Activated CD8-positive, alpha-beta T cell treated with anti-CD3 and anti-CD28 coated beads, Interleukin-2, amount 10 ng/mL, durations not matched to agents 7 days and 5 days (primary cell): Measurements from ENCODE around the gene PIH1D1. TPM values are rescaled to one million over a fixed set of nuclear protein-coding genes. Genes with fewer than 3 reads are reported as not detected.
A peak's percentile ranks its signal among the peaks of the same experiment; 100 is the strongest.

ENCODE experiments used
- ATAC-seq: fragments of 150-1000 bp; cut with Tn5 transposase; one replicate; pipeline ENCODE4 v1.10.0; 2021; ENCODE audit warnings: moderate library complexity
- CTCF ChIA-PET: fragments of 350-600 bp; sonication (Branson Sonifier 250); formaldehyde crosslinking; loops from one replicate; lab custom pipeline; 2021; ENCODE audit warnings: antibody characterized with exemption; lab: Charles Lee
- POLR2A ChIA-PET: fragments of 350-600 bp; sonication (Branson Sonifier 250); formaldehyde crosslinking; loops from one replicate; lab custom pipeline; 2021; ENCODE audit warnings: antibody characterized with exemption; lab: Charles Lee
- DNase-seq: peaks from one replicate; pipeline ENCODE4 v3.0.0-alpha.2; 2020
- H3K27ac Mint-ChIP-seq: one replicate; pipeline ENCODE4 v1.8.0; 2021; ENCODE audit warnings: mild to moderate bottlenecking, mixed read lengths
- H3K27me3 Mint-ChIP-seq: one replicate; pipeline ENCODE4 v1.8.0; 2021; ENCODE audit warnings: low read depth, mixed read lengths
- H3K36me3 Mint-ChIP-seq: one replicate; pipeline ENCODE4 v1.8.0; 2021; ENCODE audit warnings: low read depth, mixed read lengths
- H3K4me1 Mint-ChIP-seq: one replicate; pipeline ENCODE4 v1.8.0; 2021; ENCODE audit warnings: low read depth, mixed read lengths
- H3K4me3 Mint-ChIP-seq: one replicate; pipeline ENCODE4 v1.8.0; 2021; ENCODE audit warnings: mild to moderate bottlenecking, mixed read lengths
- H3K9me3 Mint-ChIP-seq: one replicate; pipeline ENCODE4 v1.8.0; 2022; ENCODE audit warnings: mixed read lengths; ENCODE audit not compliant: insufficient read depth
- total RNA-seq, 2 experiments: library from RNA; stranded (reverse); gene quantifications; one replicate each; pipeline ENCODE4 v1.2.3, GENCODE V29; 2021

PIH1D1 gene
- 100 to 1,000 TPM; 128 to 129 TPM for total RNA-seq

GRCh38 chr19:49451430-49452181 lies at the start of gene PIH1D1:
PIH1D1 (minus strand) TSS chr19:49451814; CDS start chr19:49451574, 240 bp downstream.
- peak within 1 kb of the TSS; percentile 93 for H3K4me3 Mint-ChIP-seq
- peak within 1 kb of the TSS; percentile 100 for H3K27ac Mint-ChIP-seq
- no peaks in the 10 kb centered on the region for H3K9me3 Mint-ChIP-seq
- DNase-seq (peak; percentile 99), ATAC-seq (peak; percentile 67)
- H3K4me1 Mint-ChIP-seq = peaks cover 62% of the 10 kb centered on the region
- CTCF ChIA-PET = interaction anchor here (0.6 to 8.6 kb wide), 10 partner anchors 9 to 738 kb away, joined by 3 to 114 read pairs (median 6); partner anchors contain the start of genes FLT3LG and RUVBL2
- POLR2A ChIA-PET = interaction anchor here (0.7 to 5.0 kb wide), 12 partner anchors 9 to 57 kb away, joined by 3 to 62 read pairs (median 4); partner anchors contain the start of genes FLT3LG, RPL13A and RPS11
- H3K27me3 Mint-ChIP-seq = no peaks in the 10 kb centered on the region
- peaks cover 47% of the 10 kb centered on the region for H3K36me3 Mint-ChIP-seq

GRCh38 chr19:49499030-49499670 lies 47.5 kb upstream of the PIH1D1 start:
- no peaks in the 10 kb centered on the region for H3K27me3 Mint-ChIP-seq
- DNase-seq (peak; percentile 64), ATAC-seq (no peak)
- H3K4me3 Mint-ChIP-seq = peak overlapping the region; percentile 99
- ChIA-PET CTCF (interaction anchor here (0.6 to 2.7 kb wide), 4 partner anchors 11 to 177 kb away, joined by 3 to 8 read pairs (median 4); no protein-coding TSS in a partner anchor), POLR2A (interaction anchor here (0.5 to 1.9 kb wide), 9 partner anchors 26 to 200 kb away, joined by 3 to 8 read pairs (median 3); partner anchors contain the start of gene FLT3LG)
- H3K4me1 Mint-ChIP-seq = peaks cover 49% of the 10 kb centered on the region
- H3K27ac Mint-ChIP-seq = peak overlapping the region; percentile 99
- H3K36me3 Mint-ChIP-seq = peaks cover 43% of the 10 kb centered on the region
- H3K9me3 Mint-ChIP-seq = no peaks in the 10 kb centered on the region

- ATAC-seq (no peak), DNase-seq (no peak)
- Mint-ChIP-seq H3K36me3 (peaks cover 45% of the 10 kb centered on the region), H3K4me3 (peak overlapping the region; percentile 99), H3K27me3 (no peaks in the 10 kb centered on the region), H3K9me3 (no peaks in the 10 kb centered on the region), H3K4me1 (peaks cover 50% of the 10 kb centered on the region), H3K27ac (peak overlapping the region; percentile 99)
- CTCF ChIA-PET = interaction anchor here (0.9 to 2.7 kb wide), 5 partner anchors 8 to 182 kb away, joined by 3 to 8 read pairs (median 3); no protein-coding TSS in a partner anchor
- POLR2A ChIA-PET = interaction anchor here (0.6 to 1.9 kb wide), 7 partner anchors 25 to 199 kb away, joined by 3 to 8 read pairs (median 3); partner anchors contain the start of gene FLT3LG
These were observed 46.9 kb upstream of the PIH1D1 start for GRCh38 chr19:49498475-49498874.

GRCh38 chr19:49497789-49498103 lies 46.1 kb upstream of the PIH1D1 start:
- Mint-ChIP-seq H3K4me3 (peak overlapping the region; percentile 99), H3K4me1 (peaks cover 52% of the 10 kb centered on the region), H3K27me3 (no peaks in the 10 kb centered on the region), H3K27ac (peak overlapping the region; percentile 99), H3K9me3 (no peaks in the 10 kb centered on the region), H3K36me3 (peaks cover 52% of the 10 kb centered on the region)
- DNase-seq (no peak), ATAC-seq (no peak)
- ChIA-PET CTCF (interaction anchor here (0.9 to 2.7 kb wide), 3 partner anchors 9 to 183 kb away, joined by 3 to 8 read pairs (median 3); no protein-coding TSS in a partner anchor), POLR2A (no interaction called here)

GRCh38 chr19:49497047-49497788 lies 45.6 kb upstream of the PIH1D1 start:
- peaks cover 57% of the 10 kb centered on the region for H3K36me3 Mint-ChIP-seq

GRCh38 chr19:49496574-49497008 lies 45.0 kb upstream of the PIH1D1 start:
- ATAC-seq = no peak
- Mint-ChIP-seq H3K4me1 (peaks cover 52% of the 10 kb centered on the region), H3K27ac (peak overlapping the region; percentile 99), H3K27me3 (no peaks in the 10 kb centered on the region), H3K36me3 (peaks cover 64% of the 10 kb centered on the region), H3K4me3 (peak overlapping the region; percentile 99), H3K9me3 (no peaks in the 10 kb centered on the region)
- no peak for DNase-seq
- CTCF ChIA-PET = interaction anchor here (1.0 to 3.8 kb wide), 7 partner anchors 20 to 184 kb away, joined by 4 to 20 read pairs (median 7); no protein-coding TSS in a partner anchor
- POLR2A ChIA-PET = interaction anchor here (0.7 to 2.0 kb wide), 5 partner anchors 15 to 62 kb away, joined by 4 to 13 read pairs (median 4); partner anchors contain the start of gene PIH1D1

More at GRCh38 chr19:49497047-49497788, 45.6 kb upstream of the PIH1D1 start:
- DNase-seq = peak; percentile 85
- no peaks in the 10 kb centered on the region for H3K27me3 Mint-ChIP-seq
- H3K9me3 Mint-ChIP-seq = no peaks in the 10 kb centered on the region
- POLR2A ChIA-PET = interaction anchor here (1.1 to 2.0 kb wide), 2 partner anchors 22 to 24 kb away, joined by 4 to 13 read pairs; no protein-coding TSS in a partner anchor
- peak overlapping the region; percentile 99 for H3K27ac Mint-ChIP-seq
- peak overlapping the region; percentile 99 for H3K4me3 Mint-ChIP-seq
- CTCF ChIA-PET = interaction anchor here (1.1 to 2.7 kb wide), 4 partner anchors 9 to 72 kb away, joined by 3 to 9 read pairs (median 8); no protein-coding TSS in a partner anchor
- H3K4me1 Mint-ChIP-seq = peaks cover 52% of the 10 kb centered on the region
- no peak for ATAC-seq

GRCh38 chr19:49492573-49493405 lies 41.2 kb upstream of the PIH1D1 start:
- no peaks in the 10 kb centered on the region for H3K9me3 Mint-ChIP-seq
- no peak overlapping the region for H3K4me3 Mint-ChIP-seq
- H3K27me3 Mint-ChIP-seq = no peaks in the 10 kb centered on the region
- POLR2A ChIA-PET = interaction anchor here (0.7 to 1.6 kb wide), 5 partner anchors 14 to 183 kb away, joined by 3 read pairs; no protein-coding TSS in a partner anchor
- H3K27ac Mint-ChIP-seq = peak overlapping the region; percentile 81
- H3K36me3 Mint-ChIP-seq = peaks cover 73% of the 10 kb centered on the region
- DNase-seq (no peak), ATAC-seq (no peak)
- H3K4me1 Mint-ChIP-seq = peaks cover 57% of the 10 kb centered on the region
- CTCF ChIA-PET = interaction anchor here (1.2 to 3.8 kb wide), 2 partner anchors 17 kb away, joined by 10 to 20 read pairs; no protein-coding TSS in a partner anchor

- ChIA-PET CTCF (interaction anchor here (1.2 kb wide), 1 partner anchor 16 kb away, joined by 10 read pairs; no protein-coding TSS in a partner anchor), POLR2A (interaction anchor here (0.8 to 1.6 kb wide), 4 partner anchors 13 to 40 kb away, joined by 3 read pairs; no protein-coding TSS in a partner anchor)
- Mint-ChIP-seq H3K4me1 (peaks cover 55% of the 10 kb centered on the region), H3K36me3 (peaks cover 73% of the 10 kb centered on the region), H3K9me3 (no peaks in the 10 kb centered on the region), H3K27ac (peak overlapping the region; percentile 81), H3K27me3 (no peaks in the 10 kb centered on the region), H3K4me3 (peak overlapping the region; percentile 18)
- DNase-seq (no peak), ATAC-seq (no peak)
These were observed 40.4 kb upstream of the PIH1D1 start for GRCh38 chr19:49491804-49492572.

GRCh38 chr19:49491030-49491803 lies 39.6 kb upstream of the PIH1D1 start:
- H3K36me3 Mint-ChIP-seq = peaks cover 72% of the 10 kb centered on the region
- H3K4me3 Mint-ChIP-seq = peak overlapping the region; percentile 98
- ChIA-PET POLR2A (interaction anchor here (0.8 kb wide), 1 partner anchor 15 kb away, joined by 3 read pairs; no protein-coding TSS in a partner anchor), CTCF (no interaction called here)
- H3K9me3 Mint-ChIP-seq = no peaks in the 10 kb centered on the region
- peak overlapping the region; percentile 96 for H3K27ac Mint-ChIP-seq
- ATAC-seq = no peak
- DNase-seq = no peak
- no peaks in the 10 kb centered on the region for H3K27me3 Mint-ChIP-seq
- H3K4me1 Mint-ChIP-seq = peaks cover 57% of the 10 kb centered on the region
